Esophagus muscularis mucosa (tissue), 2 donors: ENCODE data around the gene EIF1.

ENCODE experiments used
- POLR2A ChIP-seq: fragments of 450-650 bp; IDR thresholded peaks from one replicate; pipeline ENCODE4 v1.6.1; 2017; ENCODE audit warnings: antibody characterized with exemption, moderate library complexity, mild to moderate bottlenecking, low read depth
- POLR2AphosphoS5 ChIP-seq, 2 donors: sonication (generic); formaldehyde crosslinking; IDR thresholded peaks; one replicate each; pipeline ENCODE4 v1.6.1; 2017; ENCODE audit warnings: antibody characterized with exemption in 2 of 2

GRCh38 chr17:41734949-41735313 is 46.2 kb downstream of the EIF1 start:
- no peak for TF ChIP-seq POLR2A
- TF ChIP-seq POLR2AphosphoS5 (IDR thresholded peaks at IDR 0.05) = no peak
